HS-5 (cell line): ENCODE results near the gene KDM3A.
"Not testable (repeated sequence)": the region's sequence is repeated elsewhere in the genome, so short reads cannot be mapped to it uniquely, and the experiment has no call there.

ENCODE experiments used
- DNase-seq: peaks from one replicate; pipeline ENCODE4 v3.0.0-alpha.2; 2012; ENCODE audit warnings: low read depth

KDM3A gene

DNA sequence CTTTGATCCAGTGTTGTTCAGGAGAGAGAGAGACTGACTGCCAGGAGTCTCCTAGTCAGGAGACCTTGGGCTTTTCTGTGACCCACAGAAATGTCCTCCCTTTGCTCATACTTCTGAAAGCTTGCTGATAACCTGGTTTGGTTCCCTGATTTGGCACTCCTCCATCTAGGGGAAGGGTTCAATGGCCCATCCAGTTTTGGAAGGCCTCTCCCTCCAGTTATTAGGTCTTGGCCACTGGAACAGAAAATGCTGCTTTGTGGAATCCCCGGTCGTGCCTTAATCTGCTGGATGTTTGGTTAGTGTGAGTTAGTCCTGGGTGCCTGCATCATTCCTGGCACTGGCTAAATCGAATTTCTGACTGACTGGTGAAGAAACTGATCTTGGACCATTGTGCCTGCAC is 35.7 kb downstream of the KDM3A start:
- no peak for DNase-seq

DNA sequence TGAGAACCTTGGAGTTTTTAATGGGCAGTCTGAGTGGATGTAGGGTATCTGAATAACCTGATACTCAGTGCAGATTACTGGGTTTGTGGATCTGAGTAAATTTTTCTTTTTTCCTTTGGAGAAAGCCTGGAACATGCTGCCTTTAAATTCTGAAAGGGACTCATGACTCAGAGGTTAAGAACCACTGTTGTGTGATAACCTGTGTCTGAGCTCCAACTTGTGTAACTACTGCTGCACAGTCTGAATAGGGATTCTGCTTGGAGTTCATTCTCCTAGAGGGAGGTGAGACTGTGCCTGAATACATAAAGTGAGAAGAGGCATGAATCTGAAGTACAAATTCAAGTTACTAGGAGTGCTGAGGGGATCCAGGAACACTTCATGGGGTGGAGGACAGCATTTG is 36.2 kb downstream of the KDM3A start:
- no peak for DNase-seq

DNA sequence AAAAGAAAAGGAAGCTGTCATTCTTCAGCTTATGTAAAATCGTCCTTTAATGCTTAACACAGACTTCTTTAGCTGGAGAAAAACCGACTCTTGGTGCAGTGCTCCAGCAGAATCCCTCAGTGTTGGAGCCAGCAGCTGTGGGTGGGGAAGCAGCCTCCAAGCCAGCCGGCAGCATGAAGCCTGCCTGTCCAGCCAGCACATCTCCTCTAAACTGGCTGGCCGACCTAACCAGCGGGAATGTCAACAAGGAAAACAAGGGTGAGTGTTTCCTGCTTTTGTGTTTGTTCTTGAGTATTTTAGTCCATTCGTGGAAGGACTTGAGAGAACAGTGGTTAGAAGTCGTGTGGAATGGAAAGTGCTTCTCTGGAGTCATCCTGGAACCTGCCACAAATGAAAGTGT is 38.9 kb downstream of the KDM3A start:
- DNase-seq: no peak

DNA sequence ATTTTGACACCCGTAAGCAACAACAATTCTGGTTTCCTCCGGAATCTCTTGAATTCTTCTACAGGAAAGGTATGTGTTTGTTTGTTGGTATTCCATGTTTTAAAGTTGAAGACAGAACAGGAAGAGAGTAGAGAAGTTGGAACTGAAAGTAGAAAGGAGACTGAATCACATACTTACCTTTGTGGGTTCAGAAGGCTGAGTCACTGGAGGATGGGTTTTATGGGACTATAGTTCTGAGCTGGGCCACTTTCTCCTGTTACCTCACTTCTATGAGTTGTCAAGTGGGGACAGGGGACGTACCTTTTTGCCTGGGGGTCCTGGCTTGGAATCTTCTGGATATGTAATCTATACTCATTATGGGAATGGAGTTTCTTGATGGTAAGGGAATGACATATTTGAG is 40.9 kb downstream of the KDM3A start:
- no peak for DNase-seq

DNA sequence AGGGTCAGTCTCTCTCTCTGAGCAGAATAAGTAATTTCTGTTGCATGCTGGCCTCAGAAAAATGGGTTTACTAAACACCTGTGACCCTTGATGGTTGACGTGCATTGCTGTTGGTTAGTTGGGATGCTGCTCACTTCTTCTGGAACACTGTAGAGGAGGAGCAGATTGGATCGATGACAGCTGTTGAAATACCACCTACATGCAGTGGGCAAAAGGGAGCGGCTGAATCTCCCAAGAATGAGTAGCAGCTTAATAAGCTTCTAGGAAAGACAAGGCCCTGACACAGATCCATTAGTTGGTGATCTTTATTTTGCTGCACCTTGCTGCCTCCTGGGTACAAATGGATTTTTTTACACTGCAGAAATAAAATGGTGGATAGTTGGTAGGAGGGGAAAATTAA is 43.2 kb downstream of the KDM3A start:
- no peak for DNase-seq

DNA sequence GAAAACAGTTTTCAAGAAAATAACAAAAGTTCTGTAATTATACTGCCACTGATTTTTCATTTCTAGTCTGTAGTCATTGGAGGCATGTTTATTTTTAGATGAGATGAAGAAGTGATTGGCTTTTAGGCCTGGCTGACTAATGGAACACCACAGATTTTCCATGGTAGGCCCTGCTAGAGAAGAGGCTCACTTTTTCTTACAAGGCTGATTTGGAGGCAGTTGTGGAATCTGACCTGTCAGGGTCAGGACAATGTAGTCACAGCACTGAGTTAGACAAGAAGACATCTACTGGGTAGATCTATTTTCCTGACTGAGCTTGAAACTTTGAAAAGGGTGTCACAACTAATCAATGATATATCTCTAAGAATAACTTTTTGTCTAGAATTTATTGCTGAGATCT is 43.9 kb downstream of the KDM3A start:
- no peak for DNase-seq

DNA sequence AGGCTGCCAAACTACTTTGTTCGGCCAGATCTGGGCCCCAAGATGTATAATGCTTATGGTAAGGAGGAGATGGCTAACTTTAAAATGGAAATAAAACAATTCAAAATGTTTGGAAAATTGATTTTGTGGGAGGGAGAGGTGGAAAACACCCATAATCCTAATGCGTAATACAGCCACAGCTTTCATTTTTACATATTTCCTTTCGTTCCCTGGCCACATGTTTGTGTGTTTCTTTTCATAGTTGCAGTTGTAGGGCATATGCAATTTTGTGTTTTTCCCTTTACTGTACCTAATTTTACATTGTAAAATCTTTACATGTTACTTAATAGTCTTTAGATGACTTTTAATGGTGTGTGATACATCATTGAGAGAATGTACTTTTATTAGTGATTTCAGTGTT is 44.6 kb downstream of the KDM3A start:
- DNase-seq: no peak

DNA sequence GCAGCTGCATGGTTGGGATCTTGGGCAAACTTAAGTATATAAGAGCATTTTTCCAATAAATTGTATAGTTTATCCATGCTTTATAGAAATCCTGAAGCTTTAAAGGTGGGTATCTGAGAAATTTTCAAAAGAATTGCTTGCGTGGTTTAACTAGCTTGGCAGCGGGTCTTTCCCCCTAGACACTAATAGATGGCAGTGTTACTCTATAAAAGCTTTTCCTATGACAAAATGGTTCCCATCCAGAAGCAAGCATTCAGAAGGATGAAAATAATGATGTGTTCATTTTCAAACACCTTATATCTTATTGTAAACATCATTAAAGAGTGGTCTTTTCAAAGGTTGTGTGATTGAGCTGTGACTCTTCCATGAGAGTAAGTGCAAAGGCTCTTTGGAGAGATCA is 45.9 kb downstream of the KDM3A start:
- DNase-seq: no peak

DNA sequence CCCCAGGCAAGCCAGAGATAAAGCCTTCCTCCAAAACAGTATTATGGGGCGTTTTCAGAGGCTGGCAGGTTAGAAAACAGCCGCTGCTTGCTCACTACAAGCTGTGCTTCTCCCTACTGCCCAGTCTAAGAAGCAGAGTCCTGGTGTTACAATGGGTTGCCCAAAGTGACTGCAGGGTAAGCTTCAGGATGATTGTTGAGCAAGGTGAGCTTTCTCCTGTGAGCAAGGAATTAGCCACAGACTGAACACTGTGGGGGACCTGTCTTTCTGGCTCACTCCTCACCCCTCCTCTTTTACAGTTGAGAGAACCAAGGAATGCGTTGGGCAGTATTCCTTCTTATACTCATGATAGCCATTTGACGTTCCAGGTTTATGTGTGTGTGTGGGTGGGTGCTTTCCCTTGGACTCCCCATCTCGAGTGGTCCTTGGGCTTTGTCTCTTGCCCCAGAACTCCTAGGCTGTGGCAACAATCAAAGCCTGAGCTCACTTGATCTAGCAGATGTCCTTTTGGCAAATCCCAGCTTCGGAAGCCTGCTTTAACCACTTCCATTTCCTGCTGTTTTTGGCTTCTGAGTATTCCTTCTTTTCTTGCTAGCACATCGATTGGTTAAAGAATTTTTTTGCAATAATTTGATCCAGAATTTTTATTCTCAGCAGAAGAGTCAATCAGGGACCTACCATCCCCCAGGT is 47.5 kb downstream of the KDM3A start:
- DNase-seq: no peak

DNA sequence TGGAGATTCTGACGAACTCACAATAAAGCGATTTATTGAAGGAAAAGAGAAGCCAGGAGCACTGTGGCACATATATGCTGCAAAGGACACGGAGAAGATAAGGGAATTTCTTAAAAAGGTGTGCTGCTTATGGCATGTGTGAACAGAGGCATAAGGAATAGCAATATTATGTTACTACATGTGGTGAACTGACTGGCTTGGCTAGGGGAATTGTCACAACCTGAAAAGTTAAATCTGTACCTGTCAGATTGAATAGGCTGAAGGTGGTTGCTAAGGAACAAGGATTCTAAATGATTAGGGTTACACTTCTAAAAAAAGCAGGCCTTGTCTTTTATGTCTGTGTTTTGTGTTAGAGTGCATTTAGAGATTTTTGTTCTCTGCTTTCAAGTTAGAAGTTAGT is 48.4 kb downstream of the KDM3A start:
- no peak for DNase-seq

DNA sequence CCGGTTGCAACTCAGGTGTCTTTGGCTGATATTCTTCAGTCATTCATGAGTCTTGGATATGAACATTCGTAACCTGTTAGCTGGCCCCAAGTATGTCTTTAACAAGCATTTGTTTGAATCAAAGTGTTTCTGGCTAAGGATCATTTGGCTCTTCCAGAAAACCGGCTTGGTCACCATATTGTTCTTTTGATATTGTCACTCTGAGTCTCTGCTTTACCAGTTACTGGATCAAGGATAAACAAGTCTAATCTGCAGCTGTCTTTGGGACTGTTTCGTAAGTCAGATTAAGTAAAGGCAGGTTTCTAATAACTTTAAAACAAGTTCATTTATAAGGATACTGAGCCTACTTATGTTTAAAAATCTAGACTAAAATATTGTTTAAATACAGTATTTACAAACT is 49.1 kb downstream of the KDM3A start:
- DNase-seq: no peak

DNA sequence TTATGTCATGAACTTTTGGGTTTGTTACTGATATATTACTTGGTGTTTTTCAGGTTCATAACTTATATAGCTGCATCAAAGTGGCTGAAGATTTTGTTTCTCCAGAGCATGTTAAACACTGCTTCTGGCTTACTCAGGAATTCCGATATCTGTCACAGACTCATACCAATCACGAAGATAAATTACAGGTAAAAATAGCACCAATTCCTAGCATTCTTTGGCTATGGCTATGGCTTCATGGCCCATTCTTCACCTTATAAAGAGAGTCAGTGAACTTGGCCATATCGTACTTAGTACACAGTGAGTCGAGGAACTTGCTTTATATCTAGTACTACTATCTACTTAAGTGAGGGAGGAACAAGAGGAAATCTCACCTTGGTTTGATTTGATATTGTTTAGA is 49.9 kb downstream of the KDM3A start:
- DNase-seq: no peak

DNA sequence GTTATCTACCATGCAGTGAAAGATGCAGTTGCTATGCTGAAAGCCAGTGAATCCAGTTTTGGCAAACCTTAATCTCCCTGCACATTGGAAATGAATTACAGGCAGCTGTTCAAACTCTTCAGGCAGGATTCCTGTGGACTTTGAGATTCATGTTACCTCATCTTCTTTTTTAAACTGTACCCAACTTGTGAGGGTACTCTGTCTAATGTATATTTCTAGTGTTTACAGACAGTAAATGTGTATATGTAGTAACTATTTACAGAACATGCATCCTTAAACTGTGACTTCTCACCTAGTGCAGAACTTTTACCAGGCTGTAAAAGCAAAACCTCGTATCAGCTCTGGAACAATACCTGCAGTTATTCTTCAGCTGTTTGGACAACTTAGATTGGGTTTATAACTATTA is 50.9 kb downstream of the KDM3A start:
- no peak for DNase-seq

DNA sequence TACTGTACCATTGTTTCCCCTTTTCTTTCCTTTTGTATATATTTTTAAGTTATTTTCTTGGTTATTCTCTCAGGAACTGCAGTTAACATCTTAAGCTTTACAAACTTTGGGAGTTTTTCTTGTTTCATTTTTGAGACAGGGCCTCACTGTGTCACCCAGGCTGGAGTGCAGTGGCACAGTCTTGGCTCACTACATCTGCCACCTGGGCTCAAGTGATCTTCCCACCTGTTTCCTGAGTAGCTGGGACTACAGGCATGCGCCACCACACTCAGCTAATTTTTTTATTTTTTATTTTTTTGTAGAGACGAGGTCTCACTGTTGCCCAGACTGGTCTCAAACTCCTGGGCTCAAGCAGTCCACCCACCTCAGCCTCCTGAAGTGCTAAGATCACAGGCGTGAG is 55.2 kb downstream of the KDM3A start:
- DNase-seq: not testable (repeated sequence)

DNA sequence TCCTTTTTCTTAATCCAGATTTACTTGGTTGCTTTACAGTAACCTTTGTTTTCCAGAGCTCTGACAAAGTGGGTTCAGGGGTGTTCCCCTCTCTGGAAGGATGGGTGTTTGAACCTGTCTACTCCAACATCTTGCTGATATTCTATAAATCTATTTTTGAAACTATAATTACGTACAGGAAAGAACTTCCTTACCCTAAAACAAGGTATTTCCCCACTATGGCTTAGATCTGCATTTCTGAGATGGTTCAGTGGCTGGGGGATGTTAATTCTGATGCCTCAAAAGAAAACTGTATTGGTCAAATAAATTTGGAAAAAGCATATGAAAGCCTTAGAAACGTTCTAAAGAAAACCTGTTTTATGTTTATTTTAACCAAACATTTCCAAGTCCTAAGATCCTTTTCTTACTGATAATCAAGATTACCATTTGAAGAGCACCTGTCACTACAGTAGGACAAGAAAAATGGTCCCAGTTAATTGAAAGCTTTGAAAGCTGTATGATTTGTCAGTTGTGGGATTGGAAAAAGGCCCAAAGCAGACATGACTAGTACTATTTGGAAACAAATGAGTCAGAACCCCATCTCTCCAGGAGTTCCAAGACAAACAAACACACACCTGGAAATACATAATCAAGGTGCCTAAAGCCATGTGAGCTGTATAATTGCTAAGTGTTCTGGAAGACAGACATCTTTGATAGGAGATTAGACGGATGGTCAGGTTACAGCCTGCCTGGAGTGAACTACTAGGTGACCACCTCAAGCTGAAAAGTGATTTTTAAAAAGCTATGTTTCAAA is 57.5 kb downstream of the KDM3A start:
- DNase-seq: peak; percentile 6

DNA sequence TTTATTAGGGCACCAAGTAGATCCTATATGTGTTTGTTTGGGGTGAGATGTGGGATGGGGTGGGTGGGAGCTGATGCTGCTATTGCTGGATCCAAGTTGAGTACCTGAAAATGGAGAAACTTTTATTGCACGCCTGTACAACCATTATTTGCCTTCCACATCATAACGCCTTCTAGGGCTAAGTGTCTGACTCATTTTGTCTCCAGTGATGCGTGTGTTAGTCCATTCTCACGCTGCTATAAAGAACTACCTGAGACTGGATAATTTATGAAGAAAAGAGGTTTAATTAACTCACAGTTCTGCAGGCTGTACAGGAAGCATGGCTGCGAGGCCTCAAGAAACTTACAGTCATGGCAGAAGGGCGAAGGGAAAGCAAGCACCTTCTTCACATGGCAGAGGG is 58.2 kb downstream of the KDM3A start:
- DNase-seq: no peak

DNA sequence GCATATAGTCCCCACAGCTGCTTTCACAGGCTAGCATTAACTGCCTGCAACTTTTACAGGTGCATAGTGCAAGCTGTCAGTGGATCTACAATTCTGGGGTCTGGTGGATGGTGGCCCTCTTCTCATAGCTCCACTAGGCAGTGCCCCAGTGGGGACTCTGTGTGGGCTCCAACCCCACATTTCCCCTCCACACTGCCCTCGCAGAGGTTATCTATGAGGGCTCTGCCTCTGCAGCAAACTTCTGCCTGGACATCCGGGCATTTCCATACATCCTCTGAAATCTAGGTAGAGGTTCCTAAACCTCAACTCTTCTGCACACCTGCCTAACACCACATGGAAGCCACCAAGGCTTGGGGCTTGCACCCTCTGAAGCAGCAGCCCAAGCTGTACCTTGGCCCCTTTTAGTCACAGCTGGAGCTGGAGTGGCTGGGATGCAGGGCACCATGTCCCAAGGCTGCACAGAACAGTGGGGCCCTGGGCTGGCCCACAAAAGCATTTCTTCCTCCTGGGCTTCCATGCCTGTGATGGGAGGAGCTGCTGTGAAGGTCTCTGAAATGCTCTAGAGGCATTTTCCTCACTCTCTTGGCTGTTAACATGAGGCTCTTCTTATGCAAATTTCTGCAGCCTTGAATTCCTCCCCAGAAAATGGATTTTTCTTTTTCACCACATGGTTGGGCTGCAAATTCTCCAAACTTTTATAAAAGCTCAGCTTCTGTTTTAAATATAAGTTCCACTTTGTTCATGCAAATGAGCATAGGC is 59.3 kb downstream of the KDM3A start:
- DNase-seq: no peak

DNA sequence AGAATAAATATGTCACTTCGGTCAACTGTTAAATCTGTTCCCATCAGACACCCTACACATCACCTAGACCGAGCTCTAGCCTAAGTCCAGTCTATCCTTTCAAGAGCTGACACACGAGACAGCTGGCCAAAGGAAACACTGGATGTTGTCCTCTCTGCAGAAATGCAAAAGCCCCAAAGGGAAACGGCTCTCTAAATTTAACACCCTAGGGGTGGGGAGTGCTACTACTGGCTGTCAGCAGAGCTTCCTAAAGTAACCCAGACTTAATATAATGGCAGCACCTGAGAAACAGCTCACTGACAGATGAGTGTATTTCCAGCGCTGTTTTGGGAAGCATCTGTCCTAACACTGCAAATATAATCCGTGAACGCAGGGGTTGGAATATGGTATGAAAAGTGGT is 66.4 kb downstream of the KDM3A start:
- DNase-seq: no peak

DNA sequence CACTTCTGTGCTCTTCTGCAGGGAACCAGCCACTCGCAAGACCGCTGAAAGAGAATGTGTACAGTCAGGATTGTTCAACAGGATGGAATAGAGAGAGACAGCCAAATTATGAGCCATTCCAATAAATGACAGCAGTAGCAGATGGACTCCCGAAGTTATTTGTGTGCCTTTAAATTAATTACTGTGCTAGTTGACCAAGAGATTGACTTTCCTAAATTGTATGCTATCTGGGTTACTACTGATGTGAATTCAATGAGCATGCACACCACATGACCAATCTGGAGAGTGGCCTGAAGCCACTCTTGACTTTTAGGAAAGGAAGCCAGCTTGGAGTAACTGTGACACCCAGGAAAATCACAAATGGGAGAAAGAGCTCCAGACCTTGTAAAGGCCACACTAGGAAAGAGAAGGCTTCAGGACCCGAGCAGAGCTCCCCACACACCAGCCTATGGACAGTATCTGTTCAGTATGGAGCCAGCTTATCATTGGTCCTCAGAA is 69.3 kb downstream of the KDM3A start:
- DNase-seq: no peak

DNA sequence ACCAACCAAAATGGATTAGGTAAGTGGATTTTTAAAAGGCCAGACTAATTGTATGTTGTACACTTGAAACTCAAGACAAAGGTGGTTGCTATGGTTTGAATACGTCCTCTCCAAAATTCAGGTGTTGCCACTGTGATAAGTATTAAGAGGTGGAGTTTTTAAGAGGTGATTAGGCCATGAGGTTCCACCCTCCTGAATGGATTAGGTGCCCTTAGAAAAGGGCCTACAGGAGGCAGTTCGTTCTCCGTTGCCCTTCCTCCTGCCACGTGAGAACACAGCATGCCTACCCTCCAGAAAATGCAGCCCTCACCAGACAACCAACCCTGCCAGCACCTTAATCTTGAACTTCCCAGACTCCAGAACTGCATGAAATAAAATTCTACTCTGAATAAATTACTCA is 70.9 kb downstream of the KDM3A start:
- DNase-seq: no peak

DNA sequence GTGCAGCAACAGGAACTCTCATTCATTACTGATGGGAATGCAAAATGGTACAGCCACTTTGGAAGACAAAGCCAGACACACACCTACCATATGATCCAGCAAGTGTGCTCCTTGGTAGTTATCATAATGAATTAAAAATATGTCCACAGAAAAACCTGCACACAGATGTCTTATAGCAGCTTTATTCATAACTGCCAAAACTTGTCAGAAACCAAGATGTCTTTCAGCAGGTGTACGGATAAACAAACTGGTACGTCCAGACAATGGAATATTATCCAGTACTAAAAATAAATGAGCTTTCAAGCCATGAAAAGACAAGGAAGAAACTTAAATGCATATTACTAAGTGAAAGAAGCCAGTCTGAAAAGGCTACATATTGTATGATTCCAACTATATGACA is 71.7 kb downstream of the KDM3A start:
- no peak for DNase-seq

DNA sequence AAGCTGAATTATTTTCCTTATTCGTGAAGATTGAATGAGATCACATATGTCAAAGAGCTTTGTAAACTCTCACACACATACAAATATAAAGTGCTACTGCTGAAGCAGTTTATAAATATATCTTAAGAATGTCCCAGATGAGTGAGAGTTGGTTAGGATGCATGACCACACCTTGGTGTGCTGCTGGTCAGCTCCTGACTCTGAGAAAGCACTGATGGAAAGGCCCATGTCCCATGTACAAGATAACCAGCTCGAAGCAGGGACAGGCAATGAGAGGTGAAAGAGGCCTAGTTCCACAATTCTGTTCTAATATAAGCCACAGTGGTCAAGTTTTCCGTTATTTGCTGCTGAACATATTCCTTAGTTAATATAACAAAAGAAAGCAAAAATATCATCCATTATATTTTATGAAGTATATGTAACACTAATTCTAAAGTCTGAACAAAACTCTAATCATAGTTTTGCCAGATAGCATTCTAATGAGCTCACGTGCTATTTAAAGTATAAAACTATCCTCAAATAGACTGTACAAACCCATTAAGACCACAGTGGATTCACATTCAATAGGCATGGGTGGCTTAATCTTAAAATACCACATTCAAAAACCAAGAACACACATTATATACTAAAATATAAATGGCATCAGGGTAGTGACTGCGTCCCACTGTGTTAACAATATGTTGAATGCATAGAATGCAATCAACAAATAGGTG is 72.9 kb downstream of the KDM3A start:
- DNase-seq: no peak
